ENCODE data around the gene EXOC3L4.

The EXOC3L4 gene

DNA sequence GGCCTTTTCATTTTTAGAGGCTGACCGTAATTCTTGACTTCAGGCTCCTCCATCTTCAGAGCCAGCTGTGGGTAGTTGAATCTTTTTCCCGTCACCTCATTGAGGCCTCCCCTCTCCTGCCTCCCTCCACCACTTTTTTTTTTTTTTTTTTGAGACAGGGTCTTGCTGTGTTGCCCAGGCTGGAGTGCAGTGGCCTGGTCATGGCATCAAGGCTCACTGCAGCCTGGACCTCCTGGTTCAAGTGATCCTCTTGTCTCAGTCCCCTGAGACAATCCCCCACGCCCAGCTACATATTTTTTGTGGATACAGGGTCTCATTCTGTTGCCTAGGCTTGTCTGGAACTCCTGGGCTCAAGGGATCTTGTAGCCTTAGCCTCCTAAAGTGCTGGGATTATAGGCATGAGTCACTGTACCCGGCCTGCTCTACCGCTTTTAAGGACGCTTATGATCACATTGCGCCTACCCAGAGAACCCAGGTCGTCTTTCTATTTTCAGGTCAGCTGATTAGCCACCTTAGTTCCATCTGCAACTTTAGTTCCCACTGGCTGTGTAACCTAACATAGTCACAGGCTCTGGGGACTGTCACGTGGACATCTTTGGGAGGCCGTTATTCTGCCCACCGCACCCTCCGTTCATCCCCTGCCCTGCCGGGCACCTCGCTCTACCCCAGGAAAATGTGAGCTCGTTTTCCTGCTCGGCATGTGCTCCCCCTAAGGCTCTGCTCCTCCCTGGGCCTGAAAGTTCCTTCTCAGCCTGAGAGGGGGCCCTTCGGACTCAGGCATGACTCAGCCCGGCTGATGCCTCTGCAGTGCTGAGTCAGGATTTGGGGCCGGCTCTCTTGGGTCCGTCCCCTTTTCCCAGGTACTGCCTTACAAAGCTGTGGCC is 42.1 kb downstream of the EXOC3L4 start:
- Mint-ChIP-seq H3K27ac (peak overlapping the region; percentile 78), H3K36me3 (ENCODE audit: low read depth) (peaks cover 24% of the 10 kb centered on the region), H3K9me3 (no peaks in the 10 kb centered on the region), H3K4me3 (no peak overlapping the region), H3K4me1 (peaks cover 69% of the 10 kb centered on the region), H3K27me3 (ENCODE audit: low read depth, poor library complexity) (peaks cover 10% of the 10 kb centered on the region)
- DNase-seq, result no peak
- TF ChIP-seq, protein P1, sequence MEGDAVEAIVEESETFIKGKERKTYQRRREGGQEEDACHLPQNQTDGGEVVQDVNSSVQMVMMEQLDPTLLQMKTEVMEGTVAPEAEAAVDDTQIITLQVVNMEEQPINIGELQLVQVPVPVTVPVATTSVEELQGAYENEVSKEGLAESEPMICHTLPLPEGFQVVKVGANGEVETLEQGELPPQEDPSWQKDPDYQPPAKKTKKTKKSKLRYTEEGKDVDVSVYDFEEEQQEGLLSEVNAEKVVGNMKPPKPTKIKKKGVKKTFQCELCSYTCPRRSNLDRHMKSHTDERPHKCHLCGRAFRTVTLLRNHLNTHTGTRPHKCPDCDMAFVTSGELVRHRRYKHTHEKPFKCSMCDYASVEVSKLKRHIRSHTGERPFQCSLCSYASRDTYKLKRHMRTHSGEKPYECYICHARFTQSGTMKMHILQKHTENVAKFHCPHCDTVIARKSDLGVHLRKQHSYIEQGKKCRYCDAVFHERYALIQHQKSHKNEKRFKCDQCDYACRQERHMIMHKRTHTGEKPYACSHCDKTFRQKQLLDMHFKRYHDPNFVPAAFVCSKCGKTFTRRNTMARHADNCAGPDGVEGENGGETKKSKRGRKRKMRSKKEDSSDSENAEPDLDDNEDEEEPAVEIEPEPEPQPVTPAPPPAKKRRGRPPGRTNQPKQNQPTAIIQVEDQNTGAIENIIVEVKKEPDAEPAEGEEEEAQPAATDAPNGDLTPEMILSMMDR (IDR thresholded peaks at IDR 0.05), result no peak

DNA sequence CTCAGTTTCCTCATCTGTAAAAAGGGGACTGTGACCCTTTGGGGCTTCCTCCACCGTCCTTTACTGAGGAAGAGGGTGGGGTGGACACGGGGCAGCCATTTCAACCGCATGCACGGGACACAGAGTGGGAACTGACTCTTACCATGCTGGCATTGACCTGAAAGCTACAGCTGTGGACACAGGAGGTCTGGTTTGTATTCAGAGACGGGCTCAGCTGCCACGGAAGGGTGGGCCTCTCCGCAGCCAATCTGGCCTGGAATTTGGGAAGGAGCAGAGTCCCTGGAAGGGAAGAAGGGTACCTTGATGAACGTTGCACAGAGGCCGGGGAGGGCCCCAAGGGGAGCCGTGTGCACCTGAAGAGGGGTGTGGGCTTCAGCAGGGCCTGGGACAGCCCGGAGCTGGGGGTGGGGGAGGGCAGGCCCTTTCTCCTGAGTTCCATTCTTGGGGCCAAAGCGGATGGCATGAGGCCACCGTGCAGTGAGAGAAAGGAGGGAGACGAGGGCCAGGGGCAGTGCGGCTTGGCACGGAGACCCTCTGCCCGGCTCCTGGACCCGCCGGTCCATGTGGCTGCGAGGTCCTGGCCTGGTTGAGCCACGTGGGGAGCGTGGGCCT is 43.3 kb downstream of the EXOC3L4 start:
- H3K36me3 Mint-ChIP-seq (ENCODE audit: low read depth), result peaks cover 24% of the 10 kb centered on the region
- TF ChIP-seq, protein P1 (IDR thresholded peaks at IDR 0.05), result no peak
- H3K27me3 Mint-ChIP-seq (ENCODE audit: low read depth, poor library complexity), result peaks cover 18% of the 10 kb centered on the region
- peak overlapping the region; percentile 45 for H3K4me3 Mint-ChIP-seq
- peaks cover 74% of the 10 kb centered on the region for H3K4me1 Mint-ChIP-seq
- H3K9me3 Mint-ChIP-seq, result no peaks in the 10 kb centered on the region
- no peak for DNase-seq
- H3K27ac Mint-ChIP-seq, result no peak overlapping the region

DNA sequence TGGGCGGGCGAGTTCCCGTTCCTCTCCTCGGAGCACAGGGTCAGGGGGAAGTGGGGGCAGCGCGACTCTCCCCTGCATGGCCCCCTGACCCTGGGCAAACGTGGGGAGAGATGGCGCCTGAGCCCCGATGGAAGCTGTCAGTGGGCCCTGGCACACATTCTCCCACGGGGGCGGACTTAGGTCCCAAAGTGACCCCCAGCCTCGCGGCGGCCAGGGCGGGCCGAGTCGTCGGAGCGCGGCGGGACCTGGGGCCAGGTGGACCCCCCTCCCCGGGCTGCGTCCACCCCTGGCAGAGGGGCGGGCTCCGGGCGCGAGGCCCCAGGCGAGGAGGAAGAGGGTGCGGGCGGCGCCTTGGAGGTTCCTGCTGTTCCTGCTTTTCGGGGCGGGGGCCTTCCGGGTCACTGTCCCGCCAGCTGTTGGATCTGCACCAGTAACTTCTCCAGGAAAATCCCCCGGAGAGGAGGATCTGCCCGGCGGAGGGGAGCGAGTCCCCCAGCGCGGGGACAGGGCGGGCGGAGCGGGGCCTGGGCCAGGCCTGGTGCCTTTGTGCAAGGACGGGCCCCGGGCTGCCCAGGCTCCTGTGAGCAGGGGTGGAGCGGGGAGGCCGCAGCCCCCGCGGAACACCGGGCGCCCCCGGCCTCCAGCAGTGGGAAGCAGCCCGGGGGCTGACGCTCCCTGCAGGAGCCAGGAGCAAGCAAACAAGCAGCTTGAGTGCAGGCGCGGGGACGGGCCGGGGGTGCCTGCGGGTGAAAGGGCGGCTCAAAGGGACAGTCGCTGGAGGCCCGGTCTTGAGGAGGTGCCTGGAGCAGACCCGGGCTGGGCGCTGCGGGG is 44.0 kb downstream of the EXOC3L4 start:
- TF ChIP-seq, protein P1 (IDR thresholded peaks at IDR 0.05), result no peak
- Mint-ChIP-seq H3K9me3 (no peaks in the 10 kb centered on the region), H3K36me3 (ENCODE audit: low read depth) (peaks cover 24% of the 10 kb centered on the region), H3K27me3 (ENCODE audit: low read depth, poor library complexity) (peaks cover 25% of the 10 kb centered on the region), H3K4me1 (peaks cover 74% of the 10 kb centered on the region), H3K4me3 (peak overlapping the region; percentile 78), H3K27ac (no peak overlapping the region)
- peak; percentile 68 for DNase-seq

DNA sequence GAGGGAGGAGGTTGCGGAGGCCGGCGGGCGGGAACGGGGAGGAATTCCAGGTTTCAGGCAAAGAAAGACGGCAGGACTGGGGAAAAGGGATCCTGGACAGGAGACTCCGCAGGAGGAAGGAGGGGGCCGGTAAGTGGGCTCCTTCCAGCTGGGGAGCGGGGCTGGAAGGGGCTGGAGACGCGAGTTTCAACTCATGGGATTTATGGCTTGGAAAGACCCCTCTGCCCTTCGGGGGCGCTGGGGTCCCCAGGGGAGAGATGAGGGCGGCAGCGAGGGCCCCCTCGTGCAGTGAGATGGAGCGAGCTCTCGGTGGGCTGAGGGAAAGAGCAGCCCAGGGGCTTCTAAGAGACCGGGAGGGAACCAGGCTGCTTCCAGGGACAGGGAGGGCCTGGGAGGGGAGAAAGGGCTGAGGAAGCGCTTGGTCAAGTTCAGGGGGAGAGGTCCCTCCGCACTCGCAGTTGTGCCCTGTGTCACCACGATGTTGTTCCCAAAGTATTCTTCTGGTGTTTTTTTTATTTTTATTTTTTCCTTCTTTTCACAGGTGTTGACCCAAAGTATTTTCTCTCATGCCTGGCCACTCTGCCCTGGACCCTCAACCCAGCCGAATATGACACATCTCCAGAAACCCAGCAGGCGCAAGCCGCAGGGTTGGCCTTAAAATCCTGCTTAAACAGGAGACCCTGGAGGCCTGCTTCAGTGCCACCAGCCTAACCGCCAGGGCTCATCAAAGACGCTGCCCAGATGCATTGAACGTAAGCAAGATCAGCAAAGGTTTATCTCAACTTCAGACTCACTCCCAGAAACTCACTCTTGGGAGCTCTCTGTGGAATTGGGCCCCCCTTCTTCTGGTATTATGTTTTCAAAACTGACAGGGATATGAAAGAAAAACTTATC is 44.9 kb downstream of the EXOC3L4 start:
- H3K36me3 Mint-ChIP-seq (ENCODE audit: low read depth), result peaks cover 15% of the 10 kb centered on the region
- H3K27me3 Mint-ChIP-seq (ENCODE audit: low read depth, poor library complexity), result peaks cover 27% of the 10 kb centered on the region
- H3K27ac Mint-ChIP-seq, result no peak overlapping the region
- H3K4me1 Mint-ChIP-seq, result peaks cover 76% of the 10 kb centered on the region
- peak overlapping the region; percentile 78 for H3K4me3 Mint-ChIP-seq
- TF ChIP-seq, protein P1 (IDR thresholded peaks at IDR 0.05), result no peak
- DNase-seq, result no peak
- no peaks in the 10 kb centered on the region for H3K9me3 Mint-ChIP-seq
